Stomach (tissue), 9 donors: ENCODE measurements around the gene UBAC2. TPM values are rescaled to one million over a fixed set of nuclear protein-coding genes. Genes with fewer than 3 reads are reported as not detected.

Experiments
- DNase-seq, 2 donors: peaks; one replicate each; pipeline versions ENCODE4 v3.0.0 to v3.0.0-alpha.2; 2013 to 2019
- H3K27ac ChIP-seq, 5 donors: fragments of 200-600 bp in 4 of 5; sonication (generic) in 4 of 5; one replicate each; pipeline ENCODE4 v1.5.1; 2013 to 2019; ENCODE audit warnings: mild to moderate bottlenecking in 1 of 5, moderate library complexity in 1 of 5
- H3K27me3 ChIP-seq, 3 donors: fragments of 200-600 bp; sonication (generic); one replicate each; pipeline ENCODE4 v1.5.1; 2017 to 2019; ENCODE audit warnings: mixed run types in 1 of 3
- H3K36me3 ChIP-seq, 4 donors: fragments of 200-600 bp; sonication (generic); 1 replicate in 3 of 4; 2 replicates in 1 of 4; pipeline ENCODE4 v1.5.1; 2016 to 2019
- H3K4me1 ChIP-seq, 4 donors: fragments of 200-600 bp; sonication (generic); one replicate each; pipeline ENCODE4 v1.5.1; 2016 to 2019
- H3K4me3 ChIP-seq, 4 donors: fragments of 200-600 bp; sonication (generic) in 3 of 4; one replicate each; pipeline ENCODE4 v1.5.1; 2016 to 2019; ENCODE audit warnings: mild to moderate bottlenecking in 1 of 4
- H3K9me3 ChIP-seq, 4 donors: fragments of 200-600 bp; sonication (generic); one replicate each; pipeline ENCODE4 v1.5.1; 2016 to 2019
- EP300 ChIP-seq: sonication (generic); formaldehyde crosslinking; IDR thresholded peaks from one replicate; pipeline ENCODE4 v1.6.1; 2017; ENCODE audit warnings: antibody characterized with exemption
- POLR2A ChIP-seq, 4 donors: fragments of 450-650 bp; IDR thresholded peaks; one replicate each; pipeline ENCODE4 v1.6.1; 2016; ENCODE audit warnings: antibody characterized with exemption in 4 of 4, control low read depth in 2 of 4, mild to moderate bottlenecking in 1 of 4, moderate library complexity in 1 of 4
- POLR2AphosphoS5 ChIP-seq, 3 donors: sonication (generic); formaldehyde crosslinking; IDR thresholded peaks; one replicate each; pipeline ENCODE4 v1.6.1; 2016; ENCODE audit warnings: antibody characterized with exemption in 3 of 3
- WGBS, 5 donors: extraction: QIAGEN DNeasy Blood & Tissue Kit in 3 of 5; methylation state at CpG; one replicate each; pipeline versions ENCODE4 v1.1.5 to v1.1.7; 2013 to 2018; 5-methylcytosine and 5-hydroxymethylcytosine counted together
- intact Hi-C: fragments of 100-400 bp; cut with DNase I; formaldehyde crosslinking; loops from one replicate; pipeline ENCODE4 v1.15.1; 2023; ENCODE audit warnings: low total_unique reads
- polyA plus RNA-seq, 3 donors: library from polyadenylated mRNA; stranded (reverse); fragments of 200-250 nt; gene quantifications; one replicate each; pipeline ENCODE4 v1.2.3, GENCODE V29; 2013
- total RNA-seq, 5 donors: library from RNA; depleted of rRNA; stranded (reverse); fragments of >200 nt; gene quantifications; one replicate each; pipeline versions ENCODE4 v1.1.0 to v1.2.3, GENCODE V29; 2014 to 2016
- TF ChIP-seq, protein P1 (sequence below), 7 experiments: fragments of 450-650 bp in 4 of 7; fragments of 200-600 bp in 3 of 7; sonication (generic) in 3 of 7; IDR thresholded peaks; one replicate each; pipeline ENCODE4 v1.5.1; 2016 to 2019; ENCODE audit warnings: antibody characterized with exemption in 7 of 7, control low read depth in 2 of 7, mild to moderate bottlenecking in 1 of 7
- donor health status: healthy with polysubstance abuse.
- donor health status: Bipolar disorder and iron deficiency.
- donor health status: healthy.

Gene UBAC2
- total and polyA plus RNA-seq, 8 donors: 18.1 to 68.8 (median 40.1) TPM

- peaks cover 9 to 85% (median 71%) of the 10 kb centered on the region in 4 donors for H3K36me3 ChIP-seq
- TF ChIP-seq EP300: no peak
- no peak for TF ChIP-seq POLR2A (IDR thresholded peaks at IDR 0.05)
- no peak for TF ChIP-seq POLR2AphosphoS5 (IDR thresholded peaks at IDR 0.05)
- TF ChIP-seq, protein P1, sequence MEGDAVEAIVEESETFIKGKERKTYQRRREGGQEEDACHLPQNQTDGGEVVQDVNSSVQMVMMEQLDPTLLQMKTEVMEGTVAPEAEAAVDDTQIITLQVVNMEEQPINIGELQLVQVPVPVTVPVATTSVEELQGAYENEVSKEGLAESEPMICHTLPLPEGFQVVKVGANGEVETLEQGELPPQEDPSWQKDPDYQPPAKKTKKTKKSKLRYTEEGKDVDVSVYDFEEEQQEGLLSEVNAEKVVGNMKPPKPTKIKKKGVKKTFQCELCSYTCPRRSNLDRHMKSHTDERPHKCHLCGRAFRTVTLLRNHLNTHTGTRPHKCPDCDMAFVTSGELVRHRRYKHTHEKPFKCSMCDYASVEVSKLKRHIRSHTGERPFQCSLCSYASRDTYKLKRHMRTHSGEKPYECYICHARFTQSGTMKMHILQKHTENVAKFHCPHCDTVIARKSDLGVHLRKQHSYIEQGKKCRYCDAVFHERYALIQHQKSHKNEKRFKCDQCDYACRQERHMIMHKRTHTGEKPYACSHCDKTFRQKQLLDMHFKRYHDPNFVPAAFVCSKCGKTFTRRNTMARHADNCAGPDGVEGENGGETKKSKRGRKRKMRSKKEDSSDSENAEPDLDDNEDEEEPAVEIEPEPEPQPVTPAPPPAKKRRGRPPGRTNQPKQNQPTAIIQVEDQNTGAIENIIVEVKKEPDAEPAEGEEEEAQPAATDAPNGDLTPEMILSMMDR (IDR thresholded peaks at IDR 0.05): no peak
- no peak for DNase-seq
- no peaks in the 10 kb centered on the region for H3K27me3 ChIP-seq
- H3K4me1 ChIP-seq: no peaks in the 10 kb centered on the region
- H3K27ac ChIP-seq: no peak overlapping the region
- intact Hi-C loops: no loop called here
- WGBS, 5 donors: 90 to 94% (median 92%) methylated on average over 8 of the region's 8 CpGs
- H3K4me3 ChIP-seq: no peak overlapping the region
- H3K9me3 ChIP-seq: no peaks in the 10 kb centered on the region
These were observed 147.3 kb downstream of the UBAC2 start for GRCh38 chr13:99347911-99348451.

DNA sequence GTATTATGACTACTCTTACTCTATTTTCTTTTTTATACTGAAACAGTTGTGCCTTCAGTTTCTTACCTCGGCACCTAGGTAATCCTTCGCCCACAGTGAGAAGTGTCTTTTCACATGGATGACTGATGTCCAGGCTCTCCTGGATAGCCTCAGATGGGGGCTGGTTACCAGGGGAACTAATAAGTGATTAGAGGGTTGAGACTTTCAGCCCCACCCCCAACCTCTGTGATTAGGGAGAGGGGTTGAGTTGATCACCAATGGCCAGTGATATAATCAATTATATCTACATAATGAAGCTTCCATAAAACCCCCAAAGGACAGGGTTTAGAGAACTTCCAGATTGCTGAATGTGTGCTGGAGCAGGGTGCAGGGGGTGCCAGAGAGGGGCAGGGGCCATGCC is 149.5 kb downstream of the UBAC2 start:
- peaks cover 9 to 71% (median 57%) of the 10 kb centered on the region in 4 donors for H3K36me3 ChIP-seq
- DNase-seq: no peak
- H3K4me3 ChIP-seq: no peak overlapping the region
- TF ChIP-seq EP300: no peak
- TF ChIP-seq, protein P1 (IDR thresholded peaks at IDR 0.05): no peak
- TF ChIP-seq POLR2AphosphoS5 (IDR thresholded peaks at IDR 0.05): no peak
- no peak for TF ChIP-seq POLR2A (IDR thresholded peaks at IDR 0.05)
- WGBS, 5 donors: 90 to 98% (median 97%) methylated on average over 2 of the region's 2 CpGs
- H3K9me3 ChIP-seq: no peaks in the 10 kb centered on the region
- H3K4me1 ChIP-seq: peaks cover 0 to 8% (median 0%) of the 10 kb centered on the region in 4 donors
- H3K27me3 ChIP-seq: no peaks in the 10 kb centered on the region
- intact Hi-C loops: no loop called here
- H3K27ac ChIP-seq: no peak overlapping the region

DNA sequence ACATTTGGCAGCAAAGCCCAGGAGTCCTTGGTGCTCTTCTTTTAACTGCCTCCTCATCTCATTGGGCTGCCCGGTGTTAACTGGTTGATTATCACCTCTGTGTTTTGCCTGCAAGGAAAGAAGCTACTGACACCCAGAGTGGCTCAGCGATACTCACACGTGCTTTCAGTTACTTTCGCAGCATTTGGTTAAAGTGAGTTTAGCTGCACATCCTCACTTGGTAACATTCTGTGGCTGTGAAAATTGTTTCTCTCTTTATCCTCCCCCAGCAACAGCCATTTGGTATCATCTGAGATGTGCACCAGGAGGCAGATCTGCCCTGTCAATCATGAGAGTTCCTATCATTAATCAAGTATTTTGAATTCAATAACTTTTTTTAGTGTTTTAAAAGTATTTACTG is 151.1 kb downstream of the UBAC2 start:
- H3K4me3 ChIP-seq: no peak overlapping the region
- TF ChIP-seq, protein P1 (IDR thresholded peaks at IDR 0.05): no peak
- no peak for TF ChIP-seq EP300
- no peak for TF ChIP-seq POLR2AphosphoS5 (IDR thresholded peaks at IDR 0.05)
- no peak for TF ChIP-seq POLR2A (IDR thresholded peaks at IDR 0.05)
- H3K27me3 ChIP-seq: no peaks in the 10 kb centered on the region
- H3K36me3 ChIP-seq: peaks cover 9 to 63% (median 49%) of the 10 kb centered on the region in 4 donors
- 76 to 84% (median 79%) methylated on average over 4 of the region's 4 CpGs for WGBS, 5 donors
- peaks cover 7 to 24% (median 8%) of the 10 kb centered on the region in 4 donors for H3K4me1 ChIP-seq
- intact Hi-C loops: no loop called here
- no peak overlapping the region for H3K27ac ChIP-seq
- no peaks in the 10 kb centered on the region for H3K9me3 ChIP-seq
- DNase-seq: no peak

DNA sequence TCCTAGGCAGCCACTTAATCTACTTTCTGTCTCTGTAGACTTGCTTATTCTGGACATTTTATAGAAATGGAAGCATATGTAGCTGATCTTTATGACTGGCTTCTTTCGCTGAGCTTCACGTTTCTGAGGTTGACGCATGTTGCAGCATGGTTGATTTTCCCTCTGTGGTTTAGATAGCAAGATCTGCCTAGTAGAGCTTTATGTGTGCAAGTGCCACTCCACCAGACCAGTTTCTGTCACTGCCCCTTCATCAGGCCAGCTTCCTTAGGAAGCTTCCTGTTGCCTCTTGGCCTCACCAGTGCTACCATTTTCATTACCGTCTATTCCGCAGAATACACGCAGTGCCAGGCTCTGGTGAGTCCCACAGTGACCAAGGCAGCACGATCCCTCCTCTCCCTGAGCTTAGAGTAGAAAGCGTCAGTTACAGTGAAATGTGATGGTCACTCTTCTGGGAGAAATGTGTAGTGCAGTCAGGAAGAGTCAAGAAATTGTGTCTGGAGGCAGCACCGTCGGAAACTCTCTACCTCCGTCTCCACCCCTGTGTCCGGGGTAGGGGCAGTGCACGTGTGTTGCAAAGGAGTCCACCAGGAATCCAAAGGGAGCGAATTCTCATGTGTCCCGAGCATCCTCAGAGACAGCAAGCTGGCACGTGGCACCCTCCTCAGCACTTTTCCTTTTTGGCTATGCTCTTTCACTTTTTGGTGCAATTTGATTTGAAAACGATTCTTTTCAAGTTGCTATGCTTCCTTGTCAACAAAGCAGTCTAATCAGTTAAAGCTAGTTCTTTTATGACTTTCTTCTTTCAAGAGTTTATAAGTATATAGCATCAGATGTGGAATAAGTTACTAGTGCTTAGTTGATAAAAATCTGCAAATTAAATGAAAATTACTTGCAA is 151.9 kb downstream of the UBAC2 start:
- peaks cover 14 to 33% (median 15%) of the 10 kb centered on the region in 4 donors for H3K4me1 ChIP-seq
- intact Hi-C loops: no loop called here
- H3K36me3 ChIP-seq: peaks cover 5 to 61% (median 44%) of the 10 kb centered on the region in 4 donors
- H3K27ac ChIP-seq: no peak overlapping the region
- WGBS, 5 donors: 83 to 91% (median 87%) methylated on average over 17 of the region's 17 CpGs
- H3K4me3 ChIP-seq: no peak overlapping the region
- TF ChIP-seq EP300 (no peak), POLR2A (IDR thresholded peaks at IDR 0.05) (no peak), POLR2AphosphoS5 (IDR thresholded peaks at IDR 0.05) (no peak)
- TF ChIP-seq, protein P1 (IDR thresholded peaks at IDR 0.05): no peak
- no peaks in the 10 kb centered on the region for H3K27me3 ChIP-seq
- no peaks in the 10 kb centered on the region for H3K9me3 ChIP-seq
- no peak for DNase-seq
